Stimulated activated CD4-positive, alpha-beta T cell treated with anti-CD3 and anti-CD28 coated beads, Interleukin-15, amount 100 ng/mL, for 24 hours (primary cell): ENCODE data around the gene IQSEC3.
"Not testable (repeated sequence)": the region's sequence is repeated elsewhere in the genome, so short reads cannot be mapped to it uniquely, and the experiment has no call there.

Source experiments
- DNase-seq: peaks from one replicate; pipeline ENCODE4 v3.0.0-alpha.2; 2020

IQSEC3 gene

GRCh38 chr12:66428-66781, at the start of gene IQSEC3:
Gene IQSEC3, plus strand, starts transcription at chr12:66767. Its CDS starts 116 bp downstream, at chr12:66883.
- DNase-seq = not testable (repeated sequence)

GRCh38 chr12:17370-18340, 48.9 kb upstream of the IQSEC3 start:
- not testable (repeated sequence) for DNase-seq

GRCh38 chr12:18821-19567, 47.6 kb upstream of the IQSEC3 start:
- not testable (repeated sequence) for DNase-seq

- not testable (repeated sequence) for DNase-seq
These were observed 46.7 kb upstream of the IQSEC3 start for GRCh38 chr12:19906-20305.

GRCh38 chr12:20757-21156, 45.8 kb upstream of the IQSEC3 start:
- no peak for DNase-seq

GRCh38 chr12:21301-22189, 45.0 kb upstream of the IQSEC3 start:
- peak; percentile 27 for DNase-seq

GRCh38 chr12:22190-22529, 44.4 kb upstream of the IQSEC3 start:
- DNase-seq = no peak

GRCh38 chr12:22530-23201, 43.9 kb upstream of the IQSEC3 start:
- DNase-seq = no peak

- not testable (repeated sequence) for DNase-seq
These were observed 38.7 kb upstream of the IQSEC3 start for GRCh38 chr12:27904-28303.

- DNase-seq = not testable (repeated sequence)
These were observed 27.8 kb upstream of the IQSEC3 start for GRCh38 chr12:38775-39174.

- not testable (repeated sequence) for DNase-seq
These were observed 26.9 kb upstream of the IQSEC3 start for GRCh38 chr12:39555-40265.

- not testable (repeated sequence) for DNase-seq
These were observed 22.2 kb upstream of the IQSEC3 start for GRCh38 chr12:44352-44751.

GRCh38 chr12:45235-45990, 21.2 kb upstream of the IQSEC3 start:
- not testable (repeated sequence) for DNase-seq

- not testable (repeated sequence) for DNase-seq
These were observed 20.6 kb upstream of the IQSEC3 start for GRCh38 chr12:45991-46358.

GRCh38 chr12:46542-46941, 20.0 kb upstream of the IQSEC3 start:
- DNase-seq = not testable (repeated sequence)

GRCh38 chr12:47699-48226, 18.8 kb upstream of the IQSEC3 start:
- not testable (repeated sequence) for DNase-seq

- not testable (repeated sequence) for DNase-seq
These were observed 17.4 kb upstream of the IQSEC3 start for GRCh38 chr12:49149-49548.

- not testable (repeated sequence) for DNase-seq
These were observed 15.5 kb upstream of the IQSEC3 start for GRCh38 chr12:51087-51486.

GRCh38 chr12:51962-52361, 14.6 kb upstream of the IQSEC3 start:
- not testable (repeated sequence) for DNase-seq
